KMS-11 (cell line): ENCODE measurements around the gene SCRN1.

Experiments
- H2AFZ ChIP-seq: fragments of 200-600 bp; sonication (generic); 2 replicates; pipeline ENCODE4 v1.6.1; 2016; ENCODE audit warnings: antibody characterized with exemption, mixed run types, low read depth
- H3K27ac ChIP-seq: fragments of 200-600 bp; sonication (generic); 2 replicates; pipeline ENCODE4 v1.6.1; 2016; ENCODE audit warnings: mild to moderate bottlenecking, mixed run types
- H3K27me3 ChIP-seq: fragments of 200-600 bp; sonication (generic); 2 replicates; pipeline ENCODE4 v1.6.1; 2017; ENCODE audit warnings: mild to moderate bottlenecking, low read depth, mixed run types, moderate library complexity; ENCODE audit not compliant: insufficient read depth
- H3K36me3 ChIP-seq: fragments of 200-600 bp; sonication (generic); 2 replicates; pipeline ENCODE4 v1.6.1; 2017; ENCODE audit warnings: mild to moderate bottlenecking, mixed run types; ENCODE audit not compliant: insufficient read depth
- H3K4me1 ChIP-seq: fragments of 200-600 bp; sonication (generic); 2 replicates; pipeline ENCODE4 v1.6.1; 2016; ENCODE audit warnings: mild to moderate bottlenecking, low read depth, mixed run types; ENCODE audit not compliant: poor library complexity, severe bottlenecking
- H3K4me2 ChIP-seq: fragments of 200-600 bp; sonication (generic); 2 replicates; pipeline ENCODE4 v1.7.0; 2016; ENCODE audit warnings: mild to moderate bottlenecking, mixed run types
- H3K4me3 ChIP-seq: fragments of 200-600 bp; sonication (generic); IDR thresholded peaks from 2 replicates; pipeline ENCODE4 v1.6.1; 2017; ENCODE audit warnings: low read depth, low read length, mixed read lengths; ENCODE audit not compliant: insufficient read depth
- H3K79me2 ChIP-seq: fragments of 200-600 bp; sonication (generic); 2 replicates; pipeline ENCODE4 v1.6.1; 2016; ENCODE audit warnings: low read depth, mixed run types; ENCODE audit not compliant: insufficient read depth
- H3K9ac ChIP-seq: fragments of 200-600 bp; sonication (generic); 2 replicates; pipeline ENCODE4 v1.6.1; 2016; ENCODE audit warnings: mild to moderate bottlenecking, mixed run types
- H4K20me1 ChIP-seq: fragments of 200-600 bp; sonication (generic); 2 replicates; pipeline ENCODE4 v1.6.1; 2016; ENCODE audit warnings: mild to moderate bottlenecking, mixed run types; ENCODE audit not compliant: insufficient read depth
- CTCF ChIP-seq: fragments of 200-600 bp; sonication (generic); conservative IDR thresholded peaks from 2 replicates; pipeline ENCODE4 v1.6.1; 2017; ENCODE audit warnings: low read depth, mild to moderate bottlenecking, antibody characterized with exemption, low read length, moderate library complexity, mixed read lengths

Gene SCRN1

GRCh38 chr7:29940199-29940598 is 49.4 kb downstream of the SCRN1 start:
- Histone ChIP-seq H2AFZ (no peak overlapping the region), H4K20me1 (no peaks in the 10 kb centered on the region), H3K27me3 (no peaks in the 10 kb centered on the region), H3K27ac (no peak overlapping the region), H3K4me2 (no peak overlapping the region), H3K36me3 (no peaks in the 10 kb centered on the region), H3K4me3 (no peak overlapping the region), H3K79me2 (no peaks in the 10 kb centered on the region), H3K9ac (no peak overlapping the region), H3K4me1 (no peaks in the 10 kb centered on the region)
- no peak for TF ChIP-seq CTCF

- TF ChIP-seq CTCF, result no peak
- H2AFZ ChIP-seq, result no peak overlapping the region
- H3K4me3 ChIP-seq, result no peak overlapping the region
- H3K9ac ChIP-seq, result no peak overlapping the region
- no peak overlapping the region for H3K4me2 ChIP-seq
- H3K36me3 ChIP-seq, result no peaks in the 10 kb centered on the region
- H3K79me2 ChIP-seq, result no peaks in the 10 kb centered on the region
- no peaks in the 10 kb centered on the region for H3K27me3 ChIP-seq
- no peak overlapping the region for H3K27ac ChIP-seq
- no peaks in the 10 kb centered on the region for H3K4me1 ChIP-seq
- no peaks in the 10 kb centered on the region for H4K20me1 ChIP-seq
These were observed 52.5 kb downstream of the SCRN1 start for GRCh38 chr7:29937132-29937531.

GRCh38 chr7:29935111-29935510 is 54.5 kb downstream of the SCRN1 start:
- TF ChIP-seq CTCF, result no peak
- Histone ChIP-seq H3K4me3 (no peak overlapping the region), H2AFZ (no peak overlapping the region), H4K20me1 (no peaks in the 10 kb centered on the region), H3K27me3 (no peaks in the 10 kb centered on the region), H3K36me3 (no peaks in the 10 kb centered on the region), H3K9ac (no peak overlapping the region), H3K27ac (no peak overlapping the region), H3K4me2 (no peak overlapping the region), H3K79me2 (no peaks in the 10 kb centered on the region), H3K4me1 (no peaks in the 10 kb centered on the region)

GRCh38 chr7:29929018-29929807 is 60.4 kb downstream of the SCRN1 start:
- H3K27me3 ChIP-seq, result no peaks in the 10 kb centered on the region
- no peak overlapping the region for H3K4me3 ChIP-seq
- no peak overlapping the region for H3K4me2 ChIP-seq
- no peak overlapping the region for H3K9ac ChIP-seq
- no peaks in the 10 kb centered on the region for H3K79me2 ChIP-seq
- H3K36me3 ChIP-seq, result no peaks in the 10 kb centered on the region
- no peak overlapping the region for H2AFZ ChIP-seq
- H4K20me1 ChIP-seq, result no peaks in the 10 kb centered on the region
- no peak overlapping the region for H3K27ac ChIP-seq
- TF ChIP-seq CTCF, result no peak
- H3K4me1 ChIP-seq, result no peaks in the 10 kb centered on the region
